CD4-positive, CD25-positive, alpha-beta regulatory T cell (primary cell): ENCODE measurements around the gene ERBB4. TPM values are rescaled to one million over a fixed set of nuclear protein-coding genes. Genes with fewer than 3 reads are reported as not detected.

Source experiments
- ATAC-seq, 2 donors: fragments of 150-1000 bp; cut with Tn5 transposase; one replicate each; pipeline ENCODE4 v1.10.0; 2021; ENCODE audit warnings: low read depth in 2 of 2, moderate number of reproducible peaks in 2 of 2, moderate library complexity in 1 of 2
- DNase-seq, 3 donors: peaks; one replicate each; pipeline versions ENCODE4 v3.0.0 to v3.0.0-alpha.2; 2012 to 2022; ENCODE audit warnings: mixed read lengths in 1 of 3
- H3K27ac ChIP-seq: one replicate; pipeline ENCODE4 v1.7.0; 2013; ENCODE audit warnings: mild to moderate bottlenecking, low read length; ENCODE audit not compliant: insufficient read depth, poor library complexity, severe bottlenecking
- H3K27me3 ChIP-seq: one replicate; pipeline ENCODE4 v1.7.0; 2013; ENCODE audit warnings: low read length; ENCODE audit not compliant: control insufficient read depth, insufficient read depth
- H3K36me3 ChIP-seq: one replicate; pipeline ENCODE4 v1.7.0; 2013; ENCODE audit warnings: mild to moderate bottlenecking, low read length, moderate library complexity; ENCODE audit not compliant: control insufficient read depth, insufficient read depth
- H3K4me1 ChIP-seq: 2 replicates; pipeline ENCODE4 v1.7.0; 2013; ENCODE audit warnings: mild to moderate bottlenecking, low read length; ENCODE audit not compliant: insufficient read depth, control insufficient read depth, poor library complexity, severe bottlenecking
- H3K4me3 ChIP-seq: one replicate; pipeline ENCODE4 v1.7.0; 2013; ENCODE audit warnings: low read depth, mild to moderate bottlenecking, low read length, moderate library complexity
- H3K9me3 ChIP-seq, 2 experiments: 1 replicate in 1 of 2; 2 replicates in 1 of 2; pipeline ENCODE4 v1.7.0; 2013; ENCODE audit warnings: low read length in 2 of 2, mild to moderate bottlenecking in 1 of 2, moderate library complexity in 1 of 2; ENCODE audit not compliant: control insufficient read depth in 2 of 2
- H3K27ac Mint-ChIP-seq, 3 donors: one replicate each; pipeline ENCODE4 v1.8.0; 2020 to 2022; ENCODE audit warnings: mild to moderate bottlenecking in 3 of 3, mixed read lengths in 3 of 3, moderate library complexity in 2 of 3
- H3K27me3 Mint-ChIP-seq: one replicate; pipeline ENCODE4 v1.8.0; 2022; ENCODE audit warnings: mild to moderate bottlenecking, mixed read lengths
- H3K36me3 Mint-ChIP-seq: one replicate; pipeline ENCODE4 v1.8.0; 2020; ENCODE audit warnings: mixed read lengths
- H3K4me1 Mint-ChIP-seq, 4 donors: one replicate each; pipeline ENCODE4 v1.8.0; 2020 to 2022; ENCODE audit warnings: mixed read lengths in 4 of 4, mild to moderate bottlenecking in 1 of 4
- H3K4me3 Mint-ChIP-seq, 4 donors: one replicate each; pipeline ENCODE4 v1.8.0; 2020 to 2022; ENCODE audit warnings: mild to moderate bottlenecking in 4 of 4, mixed read lengths in 4 of 4, moderate library complexity in 3 of 4
- H3K9me3 Mint-ChIP-seq, 7 donors: one replicate each; pipeline ENCODE4 v1.8.0; 2020 to 2022; ENCODE audit warnings: mixed read lengths in 7 of 7, mild to moderate bottlenecking in 3 of 7, moderate library complexity in 2 of 7
- polyA plus RNA-seq, 4 donors: library from polyadenylated mRNA; unstranded; fragments of 300-500 nt; fragmentation: Illumina TruSeq; gene quantifications; one replicate each; pipeline ENCODE4 v1.2.3, GENCODE V29; 2021
- total RNA-seq: library from RNA; stranded (reverse); gene quantifications from one replicate; pipeline ENCODE4 v1.2.3, GENCODE V29; 2022

ERBB4 gene
- total and polyA plus RNA-seq, 5 donors from 2014 or later, result not detected

- ATAC-seq (no peak), DNase-seq (no peak)
- Histone ChIP-seq H3K4me1 (no peaks in the 10 kb centered on the region), H3K27ac (no peak overlapping the region), H3K9me3 (no peaks in the 10 kb centered on the region), H3K4me3 (no peak overlapping the region), H3K36me3 (no peaks in the 10 kb centered on the region), H3K27me3 (no peaks in the 10 kb centered on the region)
- Mint-ChIP-seq H3K27ac (peak overlapping the region in 1 of 3 donors; percentile 26), H3K27me3 (no peaks in the 10 kb centered on the region), H3K36me3 (no peaks in the 10 kb centered on the region), H3K4me1 (no peaks in the 10 kb centered on the region), H3K9me3 (peaks cover 0 to 9% (median 3%) of the 10 kb centered on the region in 7 donors), H3K4me3 (no peak overlapping the region)
Observed at GRCh38 chr2:211833582-211834279, 704.9 kb downstream of the ERBB4 start.

DNA sequence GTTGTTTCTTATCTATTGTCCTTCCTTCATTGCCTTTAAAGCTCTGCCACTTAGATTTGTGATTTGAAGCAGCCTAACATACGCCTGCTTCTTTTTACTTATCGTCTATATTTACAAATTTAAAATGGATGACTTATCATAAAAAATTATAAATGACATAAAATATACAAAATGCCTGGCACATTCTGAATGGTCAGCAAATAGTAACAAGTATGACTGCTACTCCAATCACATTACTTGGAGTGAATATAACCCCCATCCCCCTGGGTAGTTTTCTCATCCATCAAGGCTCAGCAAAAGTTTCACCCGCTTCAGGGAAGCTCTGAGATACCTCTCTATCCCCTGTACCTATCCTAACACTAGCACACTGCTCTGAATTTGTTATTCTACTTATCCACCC, 708.9 kb downstream of the ERBB4 start:
- no peaks in the 10 kb centered on the region for H3K9me3 ChIP-seq
- DNase-seq (no peak), ATAC-seq (no peak)
- no peak overlapping the region for H3K27ac ChIP-seq
- no peaks in the 10 kb centered on the region for H3K27me3 ChIP-seq
- H3K4me1 Mint-ChIP-seq, result no peaks in the 10 kb centered on the region
- no peaks in the 10 kb centered on the region for H3K36me3 ChIP-seq
- H3K4me1 ChIP-seq, result no peaks in the 10 kb centered on the region
- H3K9me3 Mint-ChIP-seq, result peaks cover 0 to 5% (median 0%) of the 10 kb centered on the region in 7 donors
- H3K4me3 ChIP-seq, result no peak overlapping the region
- no peak overlapping the region for H3K4me3 Mint-ChIP-seq
- H3K36me3 Mint-ChIP-seq, result no peaks in the 10 kb centered on the region
- no peaks in the 10 kb centered on the region for H3K27me3 Mint-ChIP-seq
- H3K27ac Mint-ChIP-seq, result no peak overlapping the region

DNA sequence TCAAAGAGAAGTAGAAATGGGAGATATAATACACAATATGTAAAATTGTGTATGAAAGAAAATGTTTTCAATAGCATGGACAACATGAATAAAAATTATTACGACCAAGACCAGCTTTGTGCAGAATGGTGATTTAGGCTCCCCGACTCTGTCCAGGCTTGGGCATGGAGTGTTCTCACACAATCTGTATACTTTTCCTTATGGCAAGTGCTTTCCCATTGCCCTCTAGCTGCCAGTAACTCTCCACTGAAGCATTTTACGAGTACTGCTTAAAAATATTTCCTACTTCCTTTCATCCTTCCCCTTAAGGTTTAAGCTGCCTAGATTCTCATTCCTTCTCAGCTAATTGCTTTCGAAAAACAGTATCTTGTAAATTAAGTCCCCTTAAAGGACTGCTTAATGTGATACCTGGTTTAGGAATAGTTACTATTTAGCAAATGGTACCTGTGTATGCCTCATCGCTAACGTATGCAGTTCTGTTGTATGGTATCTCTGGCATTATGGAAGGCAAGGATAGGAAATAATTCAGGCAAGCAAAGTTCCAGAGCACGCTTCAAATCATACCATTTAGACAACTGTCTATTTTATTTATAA, 714.6 kb downstream of the ERBB4 start:
- no peaks in the 10 kb centered on the region for H3K4me1 Mint-ChIP-seq
- H3K27ac ChIP-seq, result no peak overlapping the region
- DNase-seq, result no peak
- H3K4me3 ChIP-seq, result no peak overlapping the region
- H3K9me3 Mint-ChIP-seq, result peaks cover 0 to 7% (median 4%) of the 10 kb centered on the region in 7 donors
- H3K4me1 ChIP-seq, result no peaks in the 10 kb centered on the region
- no peaks in the 10 kb centered on the region for H3K27me3 ChIP-seq
- H3K27ac Mint-ChIP-seq, result no peak overlapping the region
- H3K4me3 Mint-ChIP-seq, result no peak overlapping the region
- no peaks in the 10 kb centered on the region for H3K27me3 Mint-ChIP-seq
- no peaks in the 10 kb centered on the region for H3K36me3 ChIP-seq
- H3K9me3 ChIP-seq, result no peaks in the 10 kb centered on the region
- ATAC-seq, result no peak
- H3K36me3 Mint-ChIP-seq, result no peaks in the 10 kb centered on the region

GRCh38 chr2:211822686-211823335, 715.8 kb downstream of the ERBB4 start:
- Mint-ChIP-seq H3K4me3 (no peak overlapping the region), H3K4me1 (no peaks in the 10 kb centered on the region), H3K36me3 (no peaks in the 10 kb centered on the region), H3K27me3 (no peaks in the 10 kb centered on the region), H3K9me3 (peaks cover 0 to 6% (median 4%) of the 10 kb centered on the region in 7 donors), H3K27ac (no peak overlapping the region)
- no peak overlapping the region for H3K27ac ChIP-seq
- H3K9me3 ChIP-seq, result no peaks in the 10 kb centered on the region
- H3K4me3 ChIP-seq, result no peak overlapping the region
- H3K27me3 ChIP-seq, result no peaks in the 10 kb centered on the region
- ATAC-seq (no peak), DNase-seq (no peak)
- no peaks in the 10 kb centered on the region for H3K4me1 ChIP-seq
- no peaks in the 10 kb centered on the region for H3K36me3 ChIP-seq

DNA sequence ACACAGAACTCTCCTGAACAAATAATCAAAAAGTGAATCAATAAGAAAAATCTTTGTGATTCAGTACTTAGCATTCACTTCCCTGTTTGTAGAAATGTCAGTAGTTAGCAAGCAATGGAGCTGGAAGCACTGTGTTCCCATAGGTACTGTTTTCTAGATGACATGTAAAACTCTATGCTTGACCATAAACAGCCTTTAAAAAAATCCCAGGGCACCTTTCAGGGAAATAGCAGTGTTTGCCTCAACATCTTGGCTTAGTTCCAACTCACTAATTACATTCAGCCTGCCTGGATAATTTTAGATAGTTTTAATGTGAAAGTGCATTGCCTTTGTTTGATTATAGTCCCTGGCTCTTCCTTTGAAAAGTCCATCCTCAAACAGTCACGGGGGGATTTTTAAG, 721.8 kb downstream of the ERBB4 start:
- Histone ChIP-seq H3K27ac (no peak overlapping the region), H3K4me1 (no peaks in the 10 kb centered on the region), H3K9me3 (no peaks in the 10 kb centered on the region), H3K4me3 (no peak overlapping the region), H3K36me3 (no peaks in the 10 kb centered on the region), H3K27me3 (no peaks in the 10 kb centered on the region)
- Mint-ChIP-seq H3K27me3 (no peaks in the 10 kb centered on the region), H3K4me3 (no peak overlapping the region), H3K9me3 (peaks cover 0 to 7% (median 3%) of the 10 kb centered on the region in 7 donors), H3K4me1 (no peaks in the 10 kb centered on the region), H3K36me3 (no peaks in the 10 kb centered on the region), H3K27ac (no peak overlapping the region)
- no peak for ATAC-seq
- no peak for DNase-seq

- no peaks in the 10 kb centered on the region for H3K9me3 ChIP-seq
- no peaks in the 10 kb centered on the region for H3K27me3 ChIP-seq
- no peak overlapping the region for H3K27ac Mint-ChIP-seq
- no peak for DNase-seq
- no peaks in the 10 kb centered on the region for H3K4me1 Mint-ChIP-seq
- no peaks in the 10 kb centered on the region for H3K36me3 ChIP-seq
- no peak overlapping the region for H3K4me3 ChIP-seq
- H3K4me3 Mint-ChIP-seq, result no peak overlapping the region
- no peaks in the 10 kb centered on the region for H3K4me1 ChIP-seq
- H3K36me3 Mint-ChIP-seq, result no peaks in the 10 kb centered on the region
- ATAC-seq, result no peak
- H3K9me3 Mint-ChIP-seq, result peaks cover 0 to 11% (median 1%) of the 10 kb centered on the region in 7 donors
- no peak overlapping the region for H3K27ac ChIP-seq
- H3K27me3 Mint-ChIP-seq, result no peaks in the 10 kb centered on the region
Observed at GRCh38 chr2:211812587-211812986, 726.0 kb downstream of the ERBB4 start.

DNA sequence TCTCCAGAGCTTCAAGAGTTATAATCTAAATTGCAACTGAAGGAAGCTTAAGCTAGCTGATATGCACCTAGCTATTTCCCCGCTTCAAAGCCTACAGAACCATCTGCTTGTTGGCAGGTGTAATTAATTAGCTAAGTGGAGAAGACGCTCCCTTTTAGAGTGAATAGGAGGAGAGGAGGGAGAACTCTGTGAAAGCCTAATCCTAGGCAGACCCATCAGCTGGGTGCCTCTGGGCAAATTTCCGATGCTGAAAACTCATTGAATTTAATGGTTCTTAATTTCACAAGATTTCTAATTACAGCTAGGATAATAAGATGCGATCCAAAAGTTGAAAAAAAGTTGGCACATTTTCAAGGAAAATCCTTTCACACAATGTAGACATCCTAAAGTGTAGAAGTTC, 735.9 kb downstream of the ERBB4 start:
- Histone ChIP-seq H3K9me3 (no peaks in the 10 kb centered on the region), H3K4me3 (no peak overlapping the region), H3K4me1 (no peaks in the 10 kb centered on the region), H3K36me3 (no peaks in the 10 kb centered on the region), H3K27ac (no peak overlapping the region), H3K27me3 (no peaks in the 10 kb centered on the region)
- ATAC-seq (no peak), DNase-seq (no peak)
- Mint-ChIP-seq H3K9me3 (peaks cover 0 to 3% (median 0%) of the 10 kb centered on the region in 7 donors), H3K4me3 (no peak overlapping the region), H3K27ac (no peak overlapping the region), H3K36me3 (no peaks in the 10 kb centered on the region), H3K27me3 (no peaks in the 10 kb centered on the region), H3K4me1 (no peaks in the 10 kb centered on the region)
